Mucosa of descending colon (tissue), 3 donors: ENCODE results near the gene HOXA1. TPM values are rescaled to one million over a fixed set of nuclear protein-coding genes. Genes with fewer than 3 reads are reported as not detected.

Source experiments
- ATAC-seq: fragments of 200-7000 bp; cut with Tn5 transposase; one replicate; pipeline ENCODE4 v1.9.1; 2020; ENCODE audit warnings: mild to moderate bottlenecking, moderate library complexity
- DNase-seq, 3 donors: peaks; one replicate each; pipeline ENCODE4 v3.0.0-alpha.2; 2020
- H3K36me3 ChIP-seq: fragments of 200-600 bp; one replicate; pipeline ENCODE4 v1.8.0; 2021; ENCODE audit warnings: low read depth, mild to moderate bottlenecking
- H3K4me1 ChIP-seq: fragments of 200-600 bp; one replicate; pipeline ENCODE4 v1.8.0; 2021; ENCODE audit warnings: low read depth, mild to moderate bottlenecking
- H3K4me3 ChIP-seq: fragments of 200-600 bp; one replicate; pipeline ENCODE4 v1.8.0; 2021; ENCODE audit warnings: mild to moderate bottlenecking
- H3K9me3 ChIP-seq: fragments of 200-600 bp; one replicate; pipeline ENCODE4 v1.8.0; 2021; ENCODE audit warnings: mild to moderate bottlenecking
- CTCF ChIP-seq: fragments of 200-600 bp; IDR thresholded peaks from one replicate; pipeline ENCODE4 v1.8.0; 2022; ENCODE audit warnings: antibody characterized with exemption, mild to moderate bottlenecking
- intact Hi-C, 2 donors: fragments of 100-400 bp; cut with DNase I in 1 of 2; cut with micrococcal nuclease in 1 of 2; formaldehyde crosslinking; loops; one replicate each; pipeline versions ENCODE4 v1.11.0 to v1.11.1; 2022; cut with DNase I, micrococcal nuclease
- total RNA-seq, 3 donors: library from RNA; stranded (reverse); fragmentation: NEBNext Ultra II Directional in 2 of 3; extraction: Animal tissue kit (Norgen Biotek cat#: 25700) in 2 of 3; gene quantifications; one replicate each; pipeline versions ENCODE4 v1.2.1 to v1.2.4, GENCODE V29; 2021 to 2023
- donor health status: DM: no; HTN: no; CAD: no; lungs with moderate emphysema.
- donor health status: DM: no; HTN: no; CAD: no.
- donor health status: DM: no; HTN: yes; CAD: no.

HOXA1 gene
- total RNA-seq, 3 donors from 2014 or later = 1.5 to 2.7 (median 2.1) TPM

GRCh38 chr7:27126596-27127327 is 31.0 kb upstream of the HOXA1 start:
- Histone ChIP-seq H3K4me1 (peaks cover 55% of the 10 kb centered on the region), H3K36me3 (no peaks in the 10 kb centered on the region), H3K4me3 (no peak overlapping the region), H3K9me3 (no peaks in the 10 kb centered on the region)
- intact Hi-C loops = no loop called here
- DNase-seq (no peak), ATAC-seq (no peak)
- TF ChIP-seq CTCF = no peak

GRCh38 chr7:27125986-27126394 is 30.2 kb upstream of the HOXA1 start:
- DNase-seq = no peak
- intact Hi-C loops = no loop called here
- no peak for TF ChIP-seq CTCF
- Histone ChIP-seq H3K36me3 (no peaks in the 10 kb centered on the region), H3K9me3 (no peaks in the 10 kb centered on the region), H3K4me3 (no peak overlapping the region), H3K4me1 (peaks cover 54% of the 10 kb centered on the region)
- ATAC-seq = no peak

DNA sequence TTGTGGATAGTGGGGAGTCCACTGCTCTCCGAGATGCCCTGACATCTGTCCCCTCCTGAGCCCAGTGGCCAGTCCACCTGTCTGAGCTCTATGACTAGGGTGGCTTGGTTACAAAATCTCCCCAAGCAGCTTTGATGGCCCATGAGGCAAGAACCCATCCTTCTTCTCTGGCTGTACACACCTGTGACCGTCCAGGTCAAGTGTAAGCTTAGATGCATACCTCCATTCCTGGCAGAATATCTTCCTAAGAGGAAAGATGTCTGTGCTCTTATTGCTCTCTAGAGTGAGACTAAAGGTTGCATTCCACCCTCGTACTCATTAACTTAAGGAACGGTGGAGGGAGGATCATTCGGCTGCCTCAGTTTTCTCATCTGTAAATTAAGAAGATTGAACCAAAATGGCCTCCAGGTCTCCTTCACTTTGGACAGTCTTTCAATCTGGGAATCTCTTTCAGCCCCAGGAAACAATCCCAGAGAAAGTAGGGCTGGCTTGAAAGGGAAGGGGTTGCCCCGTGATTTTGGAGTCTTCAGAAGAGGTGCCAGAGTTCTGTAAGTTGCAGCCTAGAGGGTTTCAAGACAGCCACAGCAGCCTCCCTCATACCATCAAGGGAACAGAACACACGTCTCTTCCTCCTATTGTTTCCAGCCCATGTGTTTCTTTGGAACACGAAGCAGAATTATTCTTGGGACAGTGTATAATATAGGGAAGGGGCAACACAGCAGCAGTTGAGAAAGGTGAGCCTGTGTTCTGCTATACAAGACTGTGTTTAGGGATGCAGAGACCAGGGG is 29.3 kb upstream of the HOXA1 start:
- peak in 1 of 3 donors; percentile 27 for DNase-seq
- TF ChIP-seq CTCF = no peak
- Histone ChIP-seq H3K9me3 (no peaks in the 10 kb centered on the region), H3K4me3 (no peak overlapping the region), H3K4me1 (peaks cover 63% of the 10 kb centered on the region), H3K36me3 (no peaks in the 10 kb centered on the region)
- intact Hi-C loops = no loop called here
- peak; percentile 12 for ATAC-seq

DNA sequence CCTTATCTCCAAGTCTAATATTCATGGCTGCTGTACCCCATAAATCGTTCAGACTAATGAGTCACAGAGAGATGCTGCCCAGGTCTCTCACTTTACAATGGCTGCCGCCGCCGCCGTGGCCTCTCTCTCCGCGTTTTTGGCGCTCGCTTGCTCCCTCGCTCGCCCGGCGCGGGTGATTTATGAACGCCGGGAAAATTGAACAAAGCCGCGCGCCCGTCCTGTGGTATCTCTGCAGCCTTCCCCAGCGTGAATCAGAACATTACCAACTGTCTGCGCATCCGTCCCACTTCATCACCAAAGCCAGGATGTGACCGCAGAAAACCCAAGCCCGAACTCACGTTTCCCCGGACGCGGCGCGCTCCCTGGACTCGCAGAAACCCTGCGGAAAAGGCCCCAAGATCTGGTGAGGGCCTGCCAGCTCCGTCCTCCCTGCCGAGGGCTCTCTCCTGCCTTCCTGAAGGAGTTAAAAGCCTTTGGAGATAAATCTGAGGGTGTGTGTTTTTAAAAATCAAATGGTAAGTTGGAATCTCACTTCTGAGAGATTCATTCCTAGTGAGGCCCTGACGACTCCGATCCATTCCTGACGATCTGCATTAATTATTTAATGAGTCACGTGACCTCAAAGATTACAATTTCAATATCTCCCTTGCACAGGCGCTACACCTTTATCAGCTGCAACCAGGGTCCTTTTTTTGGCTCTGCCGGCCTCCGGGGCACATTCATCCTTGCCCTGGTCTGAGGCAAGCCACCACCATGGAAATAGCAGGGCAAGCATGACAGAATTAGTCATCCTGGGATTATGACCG is 28.5 kb upstream of the HOXA1 start:
- ATAC-seq = no peak
- H3K36me3 ChIP-seq = no peaks in the 10 kb centered on the region
- no peak overlapping the region for H3K4me3 ChIP-seq
- peaks cover 70% of the 10 kb centered on the region for H3K4me1 ChIP-seq
- peak; percentile 40 to 63 (median 60) for DNase-seq
- H3K9me3 ChIP-seq = no peaks in the 10 kb centered on the region
- intact Hi-C loops = no loop called here
- no peak for TF ChIP-seq CTCF

DNA sequence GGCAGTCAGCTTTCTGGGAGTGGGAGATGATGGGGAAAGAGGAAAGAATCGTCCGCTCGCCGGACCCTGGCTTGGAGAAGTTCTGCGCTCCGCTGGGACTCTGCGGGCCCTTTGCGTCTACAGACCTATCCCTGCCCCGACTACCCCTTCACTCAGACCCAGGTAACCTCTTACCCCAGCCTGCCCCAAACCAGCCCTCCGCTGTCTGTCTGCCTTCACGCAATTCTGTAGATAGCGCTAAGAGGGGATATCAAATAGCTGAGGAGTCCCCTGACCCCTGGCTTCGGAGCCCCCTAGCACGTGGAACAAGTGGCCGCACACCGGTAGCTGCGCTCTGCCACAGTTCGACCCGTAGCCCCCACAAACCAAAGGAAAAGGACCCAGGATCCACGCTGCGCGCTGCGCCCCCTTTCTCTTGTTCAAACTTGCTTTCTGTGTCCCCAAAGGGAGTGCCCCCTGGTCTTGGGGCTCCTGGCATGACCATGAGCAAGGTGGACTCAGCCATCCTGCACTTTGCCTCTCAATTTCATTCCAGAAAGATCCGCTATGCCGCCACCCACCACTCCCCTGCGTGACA is 27.8 kb upstream of the HOXA1 start:
- peak in 1 of 3 donors; percentile 52 for DNase-seq
- no peak for ATAC-seq
- no peak overlapping the region for H3K4me3 ChIP-seq
- intact Hi-C loops = no loop called here
- no peak for TF ChIP-seq CTCF
- peaks cover 77% of the 10 kb centered on the region for H3K4me1 ChIP-seq
- no peaks in the 10 kb centered on the region for H3K9me3 ChIP-seq
- no peaks in the 10 kb centered on the region for H3K36me3 ChIP-seq
